Measurements from ENCODE around the gene MCEE. TPM values are rescaled to one million over a fixed set of nuclear protein-coding genes. Genes with fewer than 3 reads are reported as not detected.

Gene MCEE
- total and polyA plus RNA-seq, 2 of the 4 experiments (the other 2 are of a cell fraction), result 11.1 to 15.0 TPM

DNA sequence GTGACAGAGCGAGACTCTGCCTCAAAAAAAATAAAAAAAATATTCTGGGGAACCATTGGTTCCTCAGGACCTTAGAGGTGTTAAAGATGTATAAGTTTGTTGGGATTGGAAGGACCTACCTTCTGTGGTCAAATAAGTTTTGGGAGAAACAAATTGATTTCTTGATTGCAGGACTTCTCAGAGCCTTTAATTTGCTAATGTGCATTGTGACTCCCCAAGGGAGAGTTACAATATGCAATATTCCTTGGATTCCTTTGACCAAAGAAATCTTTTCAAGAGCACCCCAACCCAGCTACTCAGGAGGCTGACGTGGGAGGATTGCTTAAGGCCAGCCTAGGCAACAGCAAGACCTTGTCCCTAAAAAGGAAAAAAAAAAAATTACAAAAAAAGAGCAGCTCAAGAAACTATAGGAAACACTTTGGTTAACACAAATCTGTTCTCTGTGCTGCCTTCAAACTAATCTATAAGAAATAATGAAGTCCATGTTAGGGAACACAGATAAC is 55.1 kb downstream of the MCEE start:
- CTCF ChIA-PET, result interaction anchor here (1.2 kb wide), 1 partner anchor 26 kb away, joined by 3 read pairs; no protein-coding TSS in a partner anchor

More for the DNA sequence above, 55.1 kb downstream of the MCEE start:
- Histone ChIP-seq H4K20me1 (ENCODE audit: insufficient read depth, low read length) (0 out of 2 replicates have a peak, but pooled peaks cover 10% of the 10 kb centered on the region), H2AFZ (replicated peaks; ENCODE audit: low read length, poor library complexity) (no peak overlapping the region), H3K9me1 (ENCODE audit: insufficient read depth, low read length) (peaks cover 23% of the 10 kb centered on the region), H3K18ac (ENCODE audit: low read depth, low read length) (no peak overlapping the region), H3K4me3 (ENCODE audit: insufficient read depth, low read depth, low read length) (no peak overlapping the region), H3K9me3 (ENCODE audit: control insufficient read depth, insufficient read depth, low read length) (no peaks in the 10 kb centered on the region), H3K79me1 (ENCODE audit: low read depth in 1 of 2, low read length in 2 of 2) (peaks cover 29 to 53% of the 10 kb centered on the region in 2 experiments), H3K23ac (ENCODE audit: low read depth, low read length) (no peak overlapping the region), H3K14ac (replicated peaks; ENCODE audit: low read depth, low read length) (no peak overlapping the region), H2AK9ac (replicated peaks; ENCODE audit: low read depth, low read length, poor library complexity) (no peak overlapping the region), H3K27ac (ENCODE audit: insufficient read depth, low read length) (no peak overlapping the region), H3K4me2 (ENCODE audit: low read depth, low read length) (no peak overlapping the region), H2BK15ac (ENCODE audit: low read depth, low read length) (no peak overlapping the region), H3K56ac (ENCODE audit: extremely low read depth, insufficient read depth, low read length) (no peak overlapping the region), H4K91ac (ENCODE audit: insufficient read depth, low read depth, low read length) (no peak overlapping the region), H2AK5ac (ENCODE audit: low read depth, low read length) (no peak overlapping the region), H3K27me3 (ENCODE audit: control insufficient read depth, insufficient read depth, low read length) (no peaks in the 10 kb centered on the region), H3K36me3 (ENCODE audit: control insufficient read depth, insufficient read depth, low read length) (peaks cover 64% of the 10 kb centered on the region), H2BK20ac (ENCODE audit: low read depth, low read length) (no peak overlapping the region), H3K4ac (ENCODE audit: low read depth, low read length) (no peak overlapping the region), H3K9ac (ENCODE audit: low read depth, low read length) (no peak overlapping the region), H2BK120ac (ENCODE audit: low read depth, low read length) (no peak overlapping the region), H2BK5ac (ENCODE audit: low read depth, low read length, poor library complexity, severe bottlenecking) (no peak overlapping the region), H4K5ac (ENCODE audit: low read depth, low read length) (no peak overlapping the region), H4K8ac (ENCODE audit: low read depth in 2 of 2, low read length in 2 of 2) (no peak overlapping the region), H3K4me1 (ENCODE audit: control insufficient read depth, insufficient read depth, low read length) (peaks cover 8% of the 10 kb centered on the region)
- WGBS, 2 experiments (ENCODE audit: extremely low coverage in 2 of 2, insufficient read length in 1 of 2), result no CpG with 5 or more reads among the region's 2 CpGs
- in situ Hi-C loops (cut with MboI; ENCODE audit: low sequenced_read_pairs) (no loop called here), dilution Hi-C loops (cut with HindIII; ENCODE audit: low sequenced_read_pairs, unreplicated experiment) (no loop called here), intact Hi-C loops (cut with micrococcal nuclease) (no loop called here)
- POLR2A ChIA-PET (ENCODE audit: unreplicated experiment), result no interaction called here
- TF ChIP-seq CEBPB (IDR thresholded peaks at IDR 0.05; ENCODE audit: low read depth, low read length), result no peak
- TF ChIP-seq, protein P1, sequence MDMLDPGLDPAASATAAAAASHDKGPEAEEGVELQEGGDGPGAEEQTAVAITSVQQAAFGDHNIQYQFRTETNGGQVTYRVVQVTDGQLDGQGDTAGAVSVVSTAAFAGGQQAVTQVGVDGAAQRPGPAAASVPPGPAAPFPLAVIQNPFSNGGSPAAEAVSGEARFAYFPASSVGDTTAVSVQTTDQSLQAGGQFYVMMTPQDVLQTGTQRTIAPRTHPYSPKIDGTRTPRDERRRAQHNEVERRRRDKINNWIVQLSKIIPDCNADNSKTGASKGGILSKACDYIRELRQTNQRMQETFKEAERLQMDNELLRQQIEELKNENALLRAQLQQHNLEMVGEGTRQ (IDR thresholded peaks at IDR 0.05; ENCODE audit: low read depth, low read length), result no peak
- no peak for TF ChIP-seq MAFK (IDR thresholded peaks at IDR 0.05; ENCODE audit: low read depth, low read length)
- no peak for TF ChIP-seq POLR2A (IDR thresholded peaks at IDR 0.05; ENCODE audit: low read depth, low read length)
- no peak for TF ChIP-seq SMC3 (IDR thresholded peaks at IDR 0.05; ENCODE audit: low read depth, low read length)
- no peak for TF ChIP-seq MXI1 (IDR thresholded peaks at IDR 0.05; ENCODE audit: borderline replicate concordance, low read depth, low read length)
- TF ChIP-seq NFE2L2 (IDR thresholded peaks at IDR 0.05; ENCODE audit: low read depth, low read length), result no peak
- TF ChIP-seq, protein P2, sequence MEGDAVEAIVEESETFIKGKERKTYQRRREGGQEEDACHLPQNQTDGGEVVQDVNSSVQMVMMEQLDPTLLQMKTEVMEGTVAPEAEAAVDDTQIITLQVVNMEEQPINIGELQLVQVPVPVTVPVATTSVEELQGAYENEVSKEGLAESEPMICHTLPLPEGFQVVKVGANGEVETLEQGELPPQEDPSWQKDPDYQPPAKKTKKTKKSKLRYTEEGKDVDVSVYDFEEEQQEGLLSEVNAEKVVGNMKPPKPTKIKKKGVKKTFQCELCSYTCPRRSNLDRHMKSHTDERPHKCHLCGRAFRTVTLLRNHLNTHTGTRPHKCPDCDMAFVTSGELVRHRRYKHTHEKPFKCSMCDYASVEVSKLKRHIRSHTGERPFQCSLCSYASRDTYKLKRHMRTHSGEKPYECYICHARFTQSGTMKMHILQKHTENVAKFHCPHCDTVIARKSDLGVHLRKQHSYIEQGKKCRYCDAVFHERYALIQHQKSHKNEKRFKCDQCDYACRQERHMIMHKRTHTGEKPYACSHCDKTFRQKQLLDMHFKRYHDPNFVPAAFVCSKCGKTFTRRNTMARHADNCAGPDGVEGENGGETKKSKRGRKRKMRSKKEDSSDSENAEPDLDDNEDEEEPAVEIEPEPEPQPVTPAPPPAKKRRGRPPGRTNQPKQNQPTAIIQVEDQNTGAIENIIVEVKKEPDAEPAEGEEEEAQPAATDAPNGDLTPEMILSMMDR (conservative IDR thresholded peaks at IDR 0.05; ENCODE audit: low read depth, low read length), result no peak
- no peak for TF ChIP-seq CHD1 (IDR thresholded peaks at IDR 0.05; ENCODE audit: low read depth, low read length)
- TF ChIP-seq MAZ (IDR thresholded peaks at IDR 0.05; ENCODE audit: borderline replicate concordance, low read depth, low read length), result no peak
- TF ChIP-seq, protein P3, sequence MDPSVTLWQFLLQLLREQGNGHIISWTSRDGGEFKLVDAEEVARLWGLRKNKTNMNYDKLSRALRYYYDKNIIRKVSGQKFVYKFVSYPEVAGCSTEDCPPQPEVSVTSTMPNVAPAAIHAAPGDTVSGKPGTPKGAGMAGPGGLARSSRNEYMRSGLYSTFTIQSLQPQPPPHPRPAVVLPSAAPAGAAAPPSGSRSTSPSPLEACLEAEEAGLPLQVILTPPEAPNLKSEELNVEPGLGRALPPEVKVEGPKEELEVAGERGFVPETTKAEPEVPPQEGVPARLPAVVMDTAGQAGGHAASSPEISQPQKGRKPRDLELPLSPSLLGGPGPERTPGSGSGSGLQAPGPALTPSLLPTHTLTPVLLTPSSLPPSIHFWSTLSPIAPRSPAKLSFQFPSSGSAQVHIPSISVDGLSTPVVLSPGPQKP (IDR thresholded peaks at IDR 0.05; ENCODE audit: borderline replicate concordance, low read depth, low read length), result no peak
- no peak for TF ChIP-seq FOS (IDR thresholded peaks at IDR 0.05; ENCODE audit: low read depth, low read length)
- DNase-seq, result no peak
- no peak for ATAC-seq (ENCODE audit: low read depth)
- BruUV-seq (replicated peaks), result no TSS peak

Data from IMR-90 (cell line).